HG02571 (cell line): Measurements from ENCODE around the gene CLEC20A.

Experiments used
- ATAC-seq: cut with Tn5 transposase; IDR thresholded peaks from one replicate; pipeline ENCODE4 v1.9.1; 2021; ENCODE audit warnings: mild to moderate bottlenecking, moderate library complexity; ENCODE audit not compliant: unreplicated experiment

Gene CLEC20A

GRCh38 chr1:178477841-178478240 is 18.9 kb downstream of the CLEC20A start:
- ATAC-seq: no peak

GRCh38 chr1:178477373-178477772 is 19.4 kb downstream of the CLEC20A start:
- no peak for ATAC-seq

- ATAC-seq: no peak
Measured at GRCh38 chr1:178472531-178472930, 24.2 kb downstream of the CLEC20A start.

- ATAC-seq: no peak
Measured at GRCh38 chr1:178470411-178470960, 26.3 kb downstream of the CLEC20A start.

GRCh38 chr1:178467837-178468236 is 28.9 kb downstream of the CLEC20A start:
- ATAC-seq: no peak

GRCh38 chr1:178465011-178465410 is 31.8 kb downstream of the CLEC20A start:
- ATAC-seq: no peak

GRCh38 chr1:178464566-178464965 is 32.2 kb downstream of the CLEC20A start:
- ATAC-seq: no peak

GRCh38 chr1:178464141-178464540 is 32.6 kb downstream of the CLEC20A start:
- no peak for ATAC-seq

GRCh38 chr1:178461701-178462100 is 35.1 kb downstream of the CLEC20A start:
- ATAC-seq: no peak

- ATAC-seq: no peak
Measured at GRCh38 chr1:178461104-178461503, 35.7 kb downstream of the CLEC20A start.

GRCh38 chr1:178458203-178458602 is 38.6 kb downstream of the CLEC20A start:
- no peak for ATAC-seq

GRCh38 chr1:178457651-178458050 is 39.1 kb downstream of the CLEC20A start:
- ATAC-seq: no peak

GRCh38 chr1:178456472-178456871 is 40.3 kb downstream of the CLEC20A start:
- no peak for ATAC-seq

GRCh38 chr1:178452013-178452412 is 44.8 kb downstream of the CLEC20A start:
- no peak for ATAC-seq

- no peak for ATAC-seq
Measured at GRCh38 chr1:178451529-178451928, 45.2 kb downstream of the CLEC20A start.

GRCh38 chr1:178450871-178451270 is 45.9 kb downstream of the CLEC20A start:
- ATAC-seq: no peak

- no peak for ATAC-seq
Measured at GRCh38 chr1:178442925-178443324, 53.8 kb downstream of the CLEC20A start.

GRCh38 chr1:178438432-178438831 is 58.3 kb downstream of the CLEC20A start:
- ATAC-seq: no peak

- ATAC-seq: no peak
Measured at GRCh38 chr1:178436899-178437298, 59.9 kb downstream of the CLEC20A start.

GRCh38 chr1:178434899-178435435 is 61.8 kb downstream of the CLEC20A start:
- no peak for ATAC-seq

GRCh38 chr1:178434360-178434759 is 62.4 kb downstream of the CLEC20A start:
- ATAC-seq: no peak
